ENCODE results near the gene CAPN10. TPM values are rescaled to one million over a fixed set of nuclear protein-coding genes. Genes with fewer than 3 reads are reported as not detected.

CAPN10 gene
- total and polyA plus RNA-seq, 2 experiments from 2014 or later: 10.0 to 29.5 TPM

- WGBS, 2 experiments (ENCODE audit: low coverage in 1 of 2, low lambda C conversion rate in 2 of 2, missing lambda C conversion rate in 2 of 2): 67 to 80% methylated on average over 12 to 18 of the region's 18 CpGs
- H3K27ac ChIP-seq: no peak overlapping the region
- no peaks in the 10 kb centered on the region for H3K9me2 ChIP-seq (ENCODE audit: insufficient read depth)
- H4K20me1 ChIP-seq (ENCODE audit: insufficient read depth): no peaks in the 10 kb centered on the region
- no peak overlapping the region for H2AFZ ChIP-seq
- no peaks in the 10 kb centered on the region for H3K9me3 ChIP-seq (ENCODE audit: low read depth)
- DNase-seq: peak; percentile 31
- H3K36me3 ChIP-seq (ENCODE audit: low read depth): no peaks in the 10 kb centered on the region; the same call in 1 of the 2 replicates
- H3K4me1 ChIP-seq (ENCODE audit: insufficient read depth): no peaks in the 10 kb centered on the region
- in situ Hi-C loops (cut with MboI): no loop called here
- H3K4me2 ChIP-seq (ENCODE audit: unreplicated experiment): no peak overlapping the region
- no peak overlapping the region for H3K4me3 ChIP-seq
- H3F3A ChIP-seq (ENCODE audit: insufficient read depth): no peaks in the 10 kb centered on the region
- TF ChIP-seq EZH2 (IDR thresholded peaks at IDR 0.05; ENCODE audit: insufficient read depth, poor library complexity, severe bottlenecking) (no peak), EZH2phosphoT487 (IDR thresholded peaks at IDR 0.05; ENCODE audit: insufficient read depth, low read depth) (no peak)
- no peaks in the 10 kb centered on the region for H3K27me3 ChIP-seq (replicated peaks; ENCODE audit: insufficient read depth)
- no peaks in the 10 kb centered on the region for H3K79me2 ChIP-seq (ENCODE audit: insufficient read depth)
- no peak overlapping the region for H3K9ac ChIP-seq
Observed at GRCh38 chr2:240595381-240596079, 9.0 kb downstream of the CAPN10 start.

- Histone ChIP-seq H3K4me2 (ENCODE audit: unreplicated experiment) (no peak overlapping the region), H4K20me1 (ENCODE audit: insufficient read depth) (no peaks in the 10 kb centered on the region), H3K36me3 (ENCODE audit: low read depth) (no peaks in the 10 kb centered on the region; the same call in 1 of the 2 replicates), H3K4me3 (no peak overlapping the region), H3K9ac (no peak overlapping the region), H3K27me3 (replicated peaks; ENCODE audit: insufficient read depth) (no peaks in the 10 kb centered on the region), H3K9me2 (ENCODE audit: insufficient read depth) (no peaks in the 10 kb centered on the region), H3F3A (ENCODE audit: insufficient read depth) (no peaks in the 10 kb centered on the region), H2AFZ (no peak overlapping the region), H3K27ac (no peak overlapping the region), H3K4me1 (ENCODE audit: insufficient read depth) (no peaks in the 10 kb centered on the region), H3K9me3 (ENCODE audit: low read depth) (no peaks in the 10 kb centered on the region), H3K79me2 (ENCODE audit: insufficient read depth) (no peaks in the 10 kb centered on the region)
- in situ Hi-C loops (cut with MboI): no loop called here
- no peak for TF ChIP-seq EZH2phosphoT487 (IDR thresholded peaks at IDR 0.05; ENCODE audit: insufficient read depth, low read depth)
- no peak for TF ChIP-seq EZH2 (IDR thresholded peaks at IDR 0.05; ENCODE audit: insufficient read depth, poor library complexity, severe bottlenecking)
- DNase-seq: no peak
- 88 to 89% methylated on average over 17 of the region's 17 CpGs for WGBS, 2 experiments (ENCODE audit: low coverage in 1 of 2, low lambda C conversion rate in 2 of 2, missing lambda C conversion rate in 2 of 2)
Observed at GRCh38 chr2:240596080-240596460, 9.5 kb downstream of the CAPN10 start.

GRCh38 chr2:240596491-240596931, 10.0 kb downstream of the CAPN10 start:
- no peak for TF ChIP-seq EZH2 (IDR thresholded peaks at IDR 0.05; ENCODE audit: insufficient read depth, poor library complexity, severe bottlenecking)
- no peak for TF ChIP-seq EZH2phosphoT487 (IDR thresholded peaks at IDR 0.05; ENCODE audit: insufficient read depth, low read depth)
- H3K79me2 ChIP-seq (ENCODE audit: insufficient read depth): no peaks in the 10 kb centered on the region
- no peaks in the 10 kb centered on the region for H3K9me2 ChIP-seq (ENCODE audit: insufficient read depth)
- H3K27me3 ChIP-seq (replicated peaks; ENCODE audit: insufficient read depth): no peaks in the 10 kb centered on the region
- H2AFZ ChIP-seq: no peak overlapping the region
- H3K36me3 ChIP-seq (ENCODE audit: low read depth): no peaks in the 10 kb centered on the region; the same call in 1 of the 2 replicates
- no peaks in the 10 kb centered on the region for H3K9me3 ChIP-seq (ENCODE audit: low read depth)
- H3K4me3 ChIP-seq: no peak overlapping the region
- WGBS, 2 experiments (ENCODE audit: low coverage in 1 of 2, low lambda C conversion rate in 2 of 2, missing lambda C conversion rate in 2 of 2): 88 to 90% methylated on average over 19 to 23 of the region's 23 CpGs
- no peak overlapping the region for H3K9ac ChIP-seq
- in situ Hi-C loops (cut with MboI): no loop called here
- no peaks in the 10 kb centered on the region for H3K4me1 ChIP-seq (ENCODE audit: insufficient read depth)
- no peak overlapping the region for H3K27ac ChIP-seq
- no peaks in the 10 kb centered on the region for H3F3A ChIP-seq (ENCODE audit: insufficient read depth)
- DNase-seq: no peak
- H3K4me2 ChIP-seq (ENCODE audit: unreplicated experiment): no peak overlapping the region
- H4K20me1 ChIP-seq (ENCODE audit: insufficient read depth): no peaks in the 10 kb centered on the region

- Histone ChIP-seq H3K79me2 (ENCODE audit: insufficient read depth) (no peaks in the 10 kb centered on the region), H3K4me2 (ENCODE audit: unreplicated experiment) (no peak overlapping the region), H3K4me3 (no peak overlapping the region), H3K9ac (no peak overlapping the region), H3K27me3 (replicated peaks; ENCODE audit: insufficient read depth) (no peaks in the 10 kb centered on the region), H3F3A (ENCODE audit: insufficient read depth) (no peaks in the 10 kb centered on the region), H3K36me3 (ENCODE audit: low read depth) (no peaks in the 10 kb centered on the region; the same call in 1 of the 2 replicates), H3K27ac (no peak overlapping the region), H3K9me2 (ENCODE audit: insufficient read depth) (no peaks in the 10 kb centered on the region), H4K20me1 (ENCODE audit: insufficient read depth) (no peaks in the 10 kb centered on the region), H3K4me1 (ENCODE audit: insufficient read depth) (no peaks in the 10 kb centered on the region), H2AFZ (no peak overlapping the region), H3K9me3 (ENCODE audit: low read depth) (no peaks in the 10 kb centered on the region)
- 95 to 100% methylated on average over 5 to 10 of the region's 10 CpGs for WGBS, 2 experiments (ENCODE audit: low coverage in 1 of 2, low lambda C conversion rate in 2 of 2, missing lambda C conversion rate in 2 of 2)
- in situ Hi-C loops (cut with MboI): no loop called here
- DNase-seq: no peak
- TF ChIP-seq EZH2 (IDR thresholded peaks at IDR 0.05; ENCODE audit: insufficient read depth, poor library complexity, severe bottlenecking): no peak
- TF ChIP-seq EZH2phosphoT487 (IDR thresholded peaks at IDR 0.05; ENCODE audit: insufficient read depth, low read depth): no peak
Observed at GRCh38 chr2:240597054-240597418, 10.5 kb downstream of the CAPN10 start.

Measured in GM23248 (cell line).